MCF 10A (cell line): Measurements from ENCODE around the gene ZNF275. TPM values are rescaled to one million over a fixed set of nuclear protein-coding genes. Genes with fewer than 3 reads are reported as not detected.

Experiments
- BruUV-seq: library from RNA; stranded (reverse); fragments of 400-500 nt; replicated peaks from 2 replicates; lab custom pipeline; 2021; lab: Mats Ljungman, UMichigan
- CTCF ChIA-PET: fragments of 300-600 bp; sonication (Branson Sonifier 250); formaldehyde crosslinking; extraction: SDS; loops from one replicate; lab custom pipeline; 2021; ENCODE audit warnings: antibody characterized with exemption, inconsistent platforms; lab: Yijun Ruan, JAX
- POLR2A ChIA-PET: fragments of 300-600, 350-650 bp; sonication (Branson Sonifier 250); formaldehyde crosslinking; extraction: SDS; loops from one replicate; lab custom pipeline; 2020; ENCODE audit warnings: antibody characterized with exemption, inconsistent platforms; lab: Yijun Ruan, JAX
- DNase-seq: peaks from one replicate; pipeline ENCODE4 v3.0.0-alpha.2; 2018; ENCODE audit not compliant: unreplicated experiment
- H3K27ac Mint-ChIP-seq: one replicate; pipeline ENCODE4 v1.8.0; 2022; ENCODE audit warnings: mild to moderate bottlenecking, low read depth, mixed read lengths; ENCODE audit not compliant: unreplicated experiment
- H3K27me3 Mint-ChIP-seq: one replicate; pipeline ENCODE4 v1.8.0; 2022; ENCODE audit warnings: mixed read lengths; ENCODE audit not compliant: insufficient read depth, unreplicated experiment
- H3K36me3 Mint-ChIP-seq: one replicate; pipeline ENCODE4 v1.8.0; 2022; ENCODE audit warnings: mild to moderate bottlenecking, moderate library complexity, mixed read lengths; ENCODE audit not compliant: insufficient read depth, unreplicated experiment
- H3K4me1 Mint-ChIP-seq: one replicate; pipeline ENCODE4 v1.8.0; 2022; ENCODE audit warnings: mixed read lengths; ENCODE audit not compliant: insufficient read depth, unreplicated experiment
- H3K4me3 Mint-ChIP-seq: one replicate; pipeline ENCODE4 v1.8.0; 2022; ENCODE audit warnings: mild to moderate bottlenecking, moderate library complexity, mixed read lengths; ENCODE audit not compliant: unreplicated experiment
- H3K9me3 Mint-ChIP-seq: one replicate; pipeline ENCODE4 v1.8.0; 2022; ENCODE audit warnings: mixed read lengths; ENCODE audit not compliant: unreplicated experiment
- CTCF ChIP-seq: fragments of 200-600 bp; IDR thresholded peaks from one replicate; pipeline ENCODE4 v1.8.0; 2022; ENCODE audit warnings: antibody characterized with exemption, mild to moderate bottlenecking; ENCODE audit not compliant: unreplicated experiment
- intact Hi-C: fragments of 100-400 bp; cut with micrococcal nuclease; formaldehyde crosslinking; loops from 2 replicates; pipeline ENCODE4 v1.14.1; 2022
- total RNA-seq: library from RNA; stranded (reverse); gene quantifications from 2 replicates; pipeline ENCODE4 v1.2.3, GENCODE V29; 2022

The ZNF275 gene
- total RNA-seq, 1 experiment from 2014 or later, result 10.7 TPM

GRCh38 chrX:153365670-153366069 is 31.7 kb downstream of the ZNF275 start:
- CTCF ChIA-PET, result interaction anchor here (0.7 kb wide), 1 partner anchor 751 kb away, joined by 3 read pairs; no protein-coding TSS in a partner anchor
- intact Hi-C loops, result no loop called here
- POLR2A ChIA-PET, result no interaction called here
- TF ChIP-seq CTCF, result no peak
- Mint-ChIP-seq H3K9me3 (no peaks in the 10 kb centered on the region), H3K36me3 (no peaks in the 10 kb centered on the region), H3K27me3 (peaks cover 47% of the 10 kb centered on the region), H3K27ac (no peak overlapping the region), H3K4me1 (peaks cover 3% of the 10 kb centered on the region), H3K4me3 (no peak overlapping the region)
- no peak for DNase-seq
- BruUV-seq, result no TSS peak

DNA sequence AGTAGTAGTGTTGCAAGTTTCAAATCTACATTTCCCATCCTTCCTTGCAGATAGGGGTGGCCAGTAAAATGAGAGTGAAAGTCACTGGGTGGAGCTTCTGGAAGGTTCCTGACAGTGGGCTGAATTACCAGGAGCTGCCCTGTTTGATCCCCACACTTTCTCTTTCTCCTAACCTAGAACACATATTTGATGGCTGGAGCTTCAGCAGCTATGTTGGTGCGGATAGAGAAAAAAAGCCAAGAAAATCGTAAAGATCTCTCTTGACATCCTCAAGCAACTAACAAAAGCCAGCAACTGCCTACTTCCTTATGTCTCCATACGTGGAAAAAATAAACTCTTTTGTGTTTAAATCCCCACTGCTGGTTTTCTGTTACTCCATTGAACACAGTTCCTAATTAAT is 32.2 kb downstream of the ZNF275 start:
- intact Hi-C loops, result no loop called here
- H3K27ac Mint-ChIP-seq, result no peak overlapping the region
- no TSS peak for BruUV-seq

GRCh38 chrX:153366878-153367538 is 33.1 kb downstream of the ZNF275 start:
- DNase-seq, result no peak
- intact Hi-C loops, result no loop called here
- CTCF ChIA-PET, result no interaction called here
- POLR2A ChIA-PET, result no interaction called here
- no TSS peak for BruUV-seq
- Mint-ChIP-seq H3K4me1 (peaks cover 6% of the 10 kb centered on the region), H3K27ac (no peak overlapping the region), H3K9me3 (no peaks in the 10 kb centered on the region), H3K36me3 (no peaks in the 10 kb centered on the region), H3K4me3 (no peak overlapping the region), H3K27me3 (peaks cover 47% of the 10 kb centered on the region)
- no peak for TF ChIP-seq CTCF

More for the DNA sequence above, 32.2 kb downstream of the ZNF275 start:
- no peak for TF ChIP-seq CTCF
- CTCF ChIA-PET, result interaction anchor here (0.6 to 0.7 kb wide), 2 partner anchors 389 to 751 kb away, joined by 3 to 6 read pairs; no protein-coding TSS in a partner anchor
- POLR2A ChIA-PET, result no interaction called here
- Mint-ChIP-seq H3K36me3 (no peaks in the 10 kb centered on the region), H3K27me3 (peaks cover 47% of the 10 kb centered on the region), H3K9me3 (no peaks in the 10 kb centered on the region), H3K4me1 (peaks cover 6% of the 10 kb centered on the region), H3K4me3 (no peak overlapping the region)
- no peak for DNase-seq

GRCh38 chrX:153370293-153371055 is 36.5 kb downstream of the ZNF275 start:
- H3K27me3 Mint-ChIP-seq, result peaks cover 33% of the 10 kb centered on the region
- no peaks in the 10 kb centered on the region for H3K9me3 Mint-ChIP-seq
- CTCF ChIA-PET, result interaction anchor here (0.9 kb wide), 1 partner anchor 249 kb away, joined by 3 read pairs; no protein-coding TSS in a partner anchor
- peaks cover 6% of the 10 kb centered on the region for H3K4me1 Mint-ChIP-seq
- DNase-seq, result no peak
- no TSS peak for BruUV-seq
- no peak overlapping the region for H3K27ac Mint-ChIP-seq
- POLR2A ChIA-PET, result no interaction called here
- H3K36me3 Mint-ChIP-seq, result no peaks in the 10 kb centered on the region
- intact Hi-C loops, result no loop called here
- TF ChIP-seq CTCF, result no peak
- no peak overlapping the region for H3K4me3 Mint-ChIP-seq
